Prostate gland (tissue), 2 donors: ENCODE measurements around the gene KCNIP3.
"Not testable (repeated sequence)": the region's sequence is repeated elsewhere in the genome, so short reads cannot be mapped to it uniquely, and the experiment has no call there.

Experiments
- POLR2A ChIP-seq: fragments of 450-650 bp; IDR thresholded peaks from one replicate; pipeline ENCODE4 v1.6.1; 2016; ENCODE audit warnings: antibody characterized with exemption, mild to moderate bottlenecking
- POLR2AphosphoS5 ChIP-seq: sonication (generic); formaldehyde crosslinking; IDR thresholded peaks from one replicate; pipeline ENCODE4 v1.6.1; 2017; ENCODE audit warnings: antibody characterized with exemption
- TF ChIP-seq, protein P1 (sequence below), 4 experiments: fragments of 200-600 bp in 2 of 4; fragments of 450-650 bp in 2 of 4; sonication (generic) in 2 of 4; IDR thresholded peaks; 1 replicate in 3 of 4; 2 replicates in 1 of 4; pipeline ENCODE4 v1.5.1; 2016 to 2019; ENCODE audit warnings: antibody characterized with exemption in 4 of 4, mild to moderate bottlenecking in 2 of 4, moderate library complexity in 2 of 4

DNA sequence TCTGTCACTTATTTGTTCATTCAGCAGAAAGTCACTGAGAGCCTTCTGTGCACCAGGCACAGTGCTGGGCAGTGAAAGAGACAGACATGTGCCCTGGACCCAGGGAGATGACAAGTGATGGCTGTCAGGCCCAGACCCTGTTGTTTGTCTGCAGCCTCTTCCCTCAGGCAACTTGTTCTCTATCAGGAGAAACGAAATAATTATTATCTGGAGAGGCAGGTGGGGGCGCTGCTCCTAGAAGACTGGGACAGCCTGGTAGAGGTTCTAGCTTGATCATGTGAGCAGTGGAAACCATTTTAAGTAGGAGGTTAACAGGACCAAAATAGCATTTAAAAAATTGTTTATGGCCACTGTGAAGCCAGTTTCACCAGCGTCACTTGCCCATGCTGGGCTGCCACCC lies 107.5 kb downstream of the KCNIP3 start:
- TF ChIP-seq, protein P1, sequence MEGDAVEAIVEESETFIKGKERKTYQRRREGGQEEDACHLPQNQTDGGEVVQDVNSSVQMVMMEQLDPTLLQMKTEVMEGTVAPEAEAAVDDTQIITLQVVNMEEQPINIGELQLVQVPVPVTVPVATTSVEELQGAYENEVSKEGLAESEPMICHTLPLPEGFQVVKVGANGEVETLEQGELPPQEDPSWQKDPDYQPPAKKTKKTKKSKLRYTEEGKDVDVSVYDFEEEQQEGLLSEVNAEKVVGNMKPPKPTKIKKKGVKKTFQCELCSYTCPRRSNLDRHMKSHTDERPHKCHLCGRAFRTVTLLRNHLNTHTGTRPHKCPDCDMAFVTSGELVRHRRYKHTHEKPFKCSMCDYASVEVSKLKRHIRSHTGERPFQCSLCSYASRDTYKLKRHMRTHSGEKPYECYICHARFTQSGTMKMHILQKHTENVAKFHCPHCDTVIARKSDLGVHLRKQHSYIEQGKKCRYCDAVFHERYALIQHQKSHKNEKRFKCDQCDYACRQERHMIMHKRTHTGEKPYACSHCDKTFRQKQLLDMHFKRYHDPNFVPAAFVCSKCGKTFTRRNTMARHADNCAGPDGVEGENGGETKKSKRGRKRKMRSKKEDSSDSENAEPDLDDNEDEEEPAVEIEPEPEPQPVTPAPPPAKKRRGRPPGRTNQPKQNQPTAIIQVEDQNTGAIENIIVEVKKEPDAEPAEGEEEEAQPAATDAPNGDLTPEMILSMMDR (IDR thresholded peaks at IDR 0.05): not testable (repeated sequence)
- TF ChIP-seq POLR2A, POLR2AphosphoS5: not testable (repeated sequence)
